ENCODE measurements around the gene SMARCC2. TPM values are rescaled to one million over a fixed set of nuclear protein-coding genes. Genes with fewer than 3 reads are reported as not detected.

Gene SMARCC2
- total and polyA plus RNA-seq, 9 of the 15 experiments (the other 6 are each of a cell fraction or from before 2014, with no cell fraction given), result 11.9 to 86.0 (median 36.6) TPM

DNA sequence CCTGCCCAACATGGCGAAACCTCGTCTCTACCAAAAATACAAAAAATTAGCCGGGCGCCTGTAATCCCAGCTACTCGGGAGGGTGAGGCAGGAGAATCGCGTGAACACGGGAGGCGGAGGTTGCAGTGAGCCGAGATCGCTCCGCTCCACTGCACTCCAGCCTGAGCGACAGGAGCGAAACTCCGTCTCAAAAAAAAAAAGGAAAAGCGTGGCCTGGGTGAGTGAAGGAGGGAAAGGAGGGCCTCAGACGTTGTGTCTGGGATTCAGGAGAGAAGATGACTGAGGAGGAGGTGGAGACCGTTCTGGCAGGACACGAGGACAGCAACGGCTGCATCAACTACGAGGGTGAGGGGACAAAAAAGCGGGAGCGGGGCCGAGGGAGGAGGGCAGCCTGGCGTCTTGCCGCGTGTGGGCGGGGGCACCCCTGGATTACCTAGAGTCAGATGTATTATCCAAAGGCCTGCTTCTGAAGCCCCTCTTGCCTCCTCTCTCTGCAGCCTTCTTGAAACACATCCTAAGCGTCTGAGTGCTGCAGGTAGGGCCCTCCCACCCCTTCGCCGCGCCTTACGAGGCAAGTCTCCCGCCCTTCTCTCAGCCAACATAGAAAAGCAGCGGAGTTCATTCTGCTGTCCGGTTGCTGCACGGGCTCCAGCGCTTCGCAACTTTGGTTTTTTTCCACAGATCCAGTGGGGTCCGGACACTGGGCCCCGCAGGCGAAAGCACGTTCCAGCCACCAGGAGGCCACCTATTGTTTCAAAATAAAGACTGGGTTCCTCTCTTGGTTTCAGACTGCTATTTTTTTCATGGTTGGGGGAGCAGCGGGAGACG, 31.9 kb downstream of the SMARCC2 start (continued):
- TF ChIP-seq KDM1A (IDR thresholded peaks at IDR 0.05), result no peak
- TF ChIP-seq PCBP2 (IDR thresholded peaks at IDR 0.05; ENCODE audit: low read depth, low read length, poor library complexity, severe bottlenecking), result no peak
- TF ChIP-seq, protein P1, sequence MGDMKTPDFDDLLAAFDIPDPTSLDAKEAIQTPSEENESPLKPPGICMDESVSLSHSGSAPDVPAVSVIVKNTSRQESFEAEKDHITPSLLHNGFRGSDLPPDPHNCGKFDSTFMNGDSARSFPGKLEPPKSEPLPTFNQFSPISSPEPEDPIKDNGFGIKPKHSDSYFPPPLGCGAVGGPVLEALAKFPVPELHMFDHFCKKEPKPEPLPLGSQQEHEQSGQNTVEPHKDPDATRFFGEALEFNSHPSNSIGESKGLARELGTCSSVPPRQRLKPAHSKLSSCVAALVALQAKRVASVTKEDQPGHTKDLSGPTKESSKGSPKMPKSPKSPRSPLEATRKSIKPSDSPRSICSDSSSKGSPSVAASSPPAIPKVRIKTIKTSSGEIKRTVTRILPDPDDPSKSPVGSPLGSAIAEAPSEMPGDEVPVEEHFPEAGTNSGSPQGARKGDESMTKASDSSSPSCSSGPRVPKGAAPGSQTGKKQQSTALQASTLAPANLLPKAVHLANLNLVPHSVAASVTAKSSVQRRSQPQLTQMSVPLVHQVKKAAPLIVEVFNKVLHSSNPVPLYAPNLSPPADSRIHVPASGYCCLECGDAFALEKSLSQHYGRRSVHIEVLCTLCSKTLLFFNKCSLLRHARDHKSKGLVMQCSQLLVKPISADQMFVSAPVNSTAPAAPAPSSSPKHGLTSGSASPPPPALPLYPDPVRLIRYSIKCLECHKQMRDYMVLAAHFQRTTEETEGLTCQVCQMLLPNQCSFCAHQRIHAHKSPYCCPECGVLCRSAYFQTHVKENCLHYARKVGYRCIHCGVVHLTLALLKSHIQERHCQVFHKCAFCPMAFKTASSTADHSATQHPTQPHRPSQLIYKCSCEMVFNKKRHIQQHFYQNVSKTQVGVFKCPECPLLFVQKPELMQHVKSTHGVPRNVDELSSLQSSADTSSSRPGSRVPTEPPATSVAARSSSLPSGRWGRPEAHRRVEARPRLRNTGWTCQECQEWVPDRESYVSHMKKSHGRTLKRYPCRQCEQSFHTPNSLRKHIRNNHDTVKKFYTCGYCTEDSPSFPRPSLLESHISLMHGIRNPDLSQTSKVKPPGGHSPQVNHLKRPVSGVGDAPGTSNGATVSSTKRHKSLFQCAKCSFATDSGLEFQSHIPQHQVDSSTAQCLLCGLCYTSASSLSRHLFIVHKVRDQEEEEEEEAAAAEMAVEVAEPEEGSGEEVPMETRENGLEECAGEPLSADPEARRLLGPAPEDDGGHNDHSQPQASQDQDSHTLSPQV (IDR thresholded peaks at IDR 0.05), result peak; percentile 81; the same call in 1 of the 2 replicates
- TF ChIP-seq CEBPB (tag; IDR thresholded peaks at IDR 0.05), result no peak
- TF ChIP-seq ZNF133 (CRISPR knock-in tag; IDR thresholded peaks at IDR 0.05), result no peak
- TF ChIP-seq, protein P2, sequence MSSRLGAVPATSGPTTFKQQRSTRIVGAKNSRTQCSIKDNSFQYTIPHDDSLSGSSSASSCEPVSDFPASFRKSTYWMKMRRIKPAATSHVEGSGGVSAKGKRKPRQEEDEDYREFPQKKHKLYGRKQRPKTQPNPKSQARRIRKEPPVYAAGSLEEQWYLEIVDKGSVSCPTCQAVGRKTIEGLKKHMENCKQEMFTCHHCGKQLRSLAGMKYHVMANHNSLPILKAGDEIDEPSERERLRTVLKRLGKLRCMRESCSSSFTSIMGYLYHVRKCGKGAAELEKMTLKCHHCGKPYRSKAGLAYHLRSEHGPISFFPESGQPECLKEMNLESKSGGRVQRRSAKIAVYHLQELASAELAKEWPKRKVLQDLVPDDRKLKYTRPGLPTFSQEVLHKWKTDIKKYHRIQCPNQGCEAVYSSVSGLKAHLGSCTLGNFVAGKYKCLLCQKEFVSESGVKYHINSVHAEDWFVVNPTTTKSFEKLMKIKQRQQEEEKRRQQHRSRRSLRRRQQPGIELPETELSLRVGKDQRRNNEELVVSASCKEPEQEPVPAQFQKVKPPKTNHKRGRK (tag; IDR thresholded peaks at IDR 0.05), result no peak
- TF ChIP-seq, protein P3, sequence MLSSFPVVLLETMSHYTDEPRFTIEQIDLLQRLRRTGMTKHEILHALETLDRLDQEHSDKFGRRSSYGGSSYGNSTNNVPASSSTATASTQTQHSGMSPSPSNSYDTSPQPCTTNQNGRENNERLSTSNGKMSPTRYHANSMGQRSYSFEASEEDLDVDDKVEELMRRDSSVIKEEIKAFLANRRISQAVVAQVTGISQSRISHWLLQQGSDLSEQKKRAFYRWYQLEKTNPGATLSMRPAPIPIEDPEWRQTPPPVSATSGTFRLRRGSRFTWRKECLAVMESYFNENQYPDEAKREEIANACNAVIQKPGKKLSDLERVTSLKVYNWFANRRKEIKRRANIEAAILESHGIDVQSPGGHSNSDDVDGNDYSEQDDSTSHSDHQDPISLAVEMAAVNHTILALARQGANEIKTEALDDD (IDR thresholded peaks at IDR 0.05), result no peak; the same call in 1 of the 2 replicates
- no peak for TF ChIP-seq FOXJ3 (CRISPR knock-in tag; IDR thresholded peaks at IDR 0.05)
- TF ChIP-seq, protein P4, sequence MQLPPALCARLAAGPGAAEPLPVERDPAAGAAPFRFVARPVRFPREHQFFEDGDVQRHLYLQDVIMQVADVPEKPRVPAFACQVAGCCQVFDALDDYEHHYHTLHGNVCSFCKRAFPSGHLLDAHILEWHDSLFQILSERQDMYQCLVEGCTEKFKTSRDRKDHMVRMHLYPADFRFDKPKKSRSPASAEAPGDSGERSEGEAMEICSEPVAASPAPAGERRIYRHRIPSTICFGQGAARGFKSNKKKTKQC (CRISPR knock-in tag; IDR thresholded peaks at IDR 0.05), result no peak; the same call in 1 of the 2 replicates
- peak; percentile 65; the same call in 1 of the 2 replicates for TF ChIP-seq XRCC5 (IDR thresholded peaks at IDR 0.05; ENCODE audit: low read depth, low read length)
- no peak for TF ChIP-seq NFXL1 (CRISPR knock-in tag; IDR thresholded peaks at IDR 0.05)
- TF ChIP-seq, protein P5, sequence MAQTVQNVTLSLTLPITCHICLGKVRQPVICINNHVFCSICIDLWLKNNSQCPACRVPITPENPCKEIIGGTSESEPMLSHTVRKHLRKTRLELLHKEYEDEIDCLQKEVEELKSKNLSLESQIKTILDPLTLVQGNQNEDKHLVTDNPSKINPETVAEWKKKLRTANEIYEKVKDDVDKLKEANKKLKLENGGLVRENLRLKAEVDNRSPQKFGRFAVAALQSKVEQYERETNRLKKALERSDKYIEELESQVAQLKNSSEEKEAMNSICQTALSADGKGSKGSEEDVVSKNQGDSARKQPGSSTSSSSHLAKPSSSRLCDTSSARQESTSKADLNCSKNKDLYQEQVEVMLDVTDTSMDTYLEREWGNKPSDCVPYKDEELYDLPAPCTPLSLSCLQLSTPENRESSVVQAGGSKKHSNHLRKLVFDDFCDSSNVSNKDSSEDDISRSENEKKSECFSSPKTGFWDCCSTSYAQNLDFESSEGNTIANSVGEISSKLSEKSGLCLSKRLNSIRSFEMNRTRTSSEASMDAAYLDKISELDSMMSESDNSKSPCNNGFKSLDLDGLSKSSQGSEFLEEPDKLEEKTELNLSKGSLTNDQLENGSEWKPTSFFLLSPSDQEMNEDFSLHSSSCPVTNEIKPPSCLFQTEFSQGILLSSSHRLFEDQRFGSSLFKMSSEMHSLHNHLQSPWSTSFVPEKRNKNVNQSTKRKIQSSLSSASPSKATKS (CRISPR knock-in tag; IDR thresholded peaks at IDR 0.05), result no peak

Data from K562 (cell line).